HG03025 (cell line): ENCODE measurements around the gene ARHGEF6.
A peak's percentile ranks its signal among the peaks of the same experiment; 100 is the strongest.
"Not testable (repeated sequence)": the region's sequence is repeated elsewhere in the genome, so short reads cannot be mapped to it uniquely, and the experiment has no call there.

Experiments used
- ATAC-seq: cut with Tn5 transposase; IDR thresholded peaks from one replicate; pipeline ENCODE4 v1.9.1; 2021; ENCODE audit warnings: mild to moderate bottlenecking, moderate library complexity; ENCODE audit not compliant: unreplicated experiment, low FRiP score

Gene ARHGEF6

GRCh38 chrX:136783159-136783558 is 2.4 kb upstream of the ARHGEF6 start:
- ATAC-seq = no peak

GRCh38 chrX:136781180-136781797 is 557 bp upstream of the ARHGEF6 start:
- ATAC-seq = no peak

- ATAC-seq = no peak
These were observed 491 bp downstream of the ARHGEF6 start for GRCh38 chrX:136780241-136780640.

GRCh38 chrX:136779346-136779781 is 1.4 kb downstream of the ARHGEF6 start:
- no peak for ATAC-seq

GRCh38 chrX:136778916-136779315 is 1.8 kb downstream of the ARHGEF6 start:
- no peak for ATAC-seq

GRCh38 chrX:136778020-136778419 is 2.7 kb downstream of the ARHGEF6 start:
- no peak for ATAC-seq

GRCh38 chrX:136773648-136774047 is 7.1 kb downstream of the ARHGEF6 start:
- ATAC-seq = no peak

GRCh38 chrX:136771869-136772268 is 8.9 kb downstream of the ARHGEF6 start:
- not testable (repeated sequence) for ATAC-seq

GRCh38 chrX:136768469-136769084 is 12.2 kb downstream of the ARHGEF6 start:
- ATAC-seq = no peak

GRCh38 chrX:136767104-136767941 is 13.4 kb downstream of the ARHGEF6 start:
- ATAC-seq = peak; percentile 71

- peak; percentile 7 for ATAC-seq
These were observed 14.0 kb downstream of the ARHGEF6 start for GRCh38 chrX:136766785-136767103.

GRCh38 chrX:136765821-136766356 is 14.8 kb downstream of the ARHGEF6 start:
- no peak for ATAC-seq

- ATAC-seq = no peak
These were observed 16.5 kb downstream of the ARHGEF6 start for GRCh38 chrX:136764206-136764605.

GRCh38 chrX:136762820-136763452 is 17.8 kb downstream of the ARHGEF6 start:
- no peak for ATAC-seq

GRCh38 chrX:136761421-136761820 is 19.3 kb downstream of the ARHGEF6 start:
- ATAC-seq = no peak

GRCh38 chrX:136759968-136760367 is 20.8 kb downstream of the ARHGEF6 start:
- no peak for ATAC-seq

- no peak for ATAC-seq
These were observed 25.3 kb downstream of the ARHGEF6 start for GRCh38 chrX:136755411-136755810.

GRCh38 chrX:136754651-136755050 is 26.1 kb downstream of the ARHGEF6 start:
- no peak for ATAC-seq

- no peak for ATAC-seq
These were observed 27.9 kb downstream of the ARHGEF6 start for GRCh38 chrX:136752796-136753195.

GRCh38 chrX:136752346-136752745 is 28.4 kb downstream of the ARHGEF6 start:
- no peak for ATAC-seq

GRCh38 chrX:136750364-136750763 is 30.4 kb downstream of the ARHGEF6 start:
- no peak for ATAC-seq
